SU-DHL-6 (cell line): ENCODE data around the gene KIF17.

Source experiments
- EZH2phosphoT487 ChIP-seq: fragments of 200-600 bp; sonication (generic), shearing (Covaris generic); conservative IDR thresholded peaks from 2 replicates; pipeline ENCODE4 v1.6.1; 2018; ENCODE audit warnings: mild to moderate bottlenecking, antibody characterized with exemption, low read length, moderate library complexity, mixed read lengths
- TF ChIP-seq, protein P1 (sequence below): fragments of 200-600 bp; sonication (generic); IDR thresholded peaks from one replicate; pipeline ENCODE4 v1.5.1; 2017; ENCODE audit warnings: antibody characterized with exemption, mild to moderate bottlenecking, low read length, moderate library complexity; ENCODE audit not compliant: insufficient read depth, poor library complexity, severe bottlenecking

DNA sequence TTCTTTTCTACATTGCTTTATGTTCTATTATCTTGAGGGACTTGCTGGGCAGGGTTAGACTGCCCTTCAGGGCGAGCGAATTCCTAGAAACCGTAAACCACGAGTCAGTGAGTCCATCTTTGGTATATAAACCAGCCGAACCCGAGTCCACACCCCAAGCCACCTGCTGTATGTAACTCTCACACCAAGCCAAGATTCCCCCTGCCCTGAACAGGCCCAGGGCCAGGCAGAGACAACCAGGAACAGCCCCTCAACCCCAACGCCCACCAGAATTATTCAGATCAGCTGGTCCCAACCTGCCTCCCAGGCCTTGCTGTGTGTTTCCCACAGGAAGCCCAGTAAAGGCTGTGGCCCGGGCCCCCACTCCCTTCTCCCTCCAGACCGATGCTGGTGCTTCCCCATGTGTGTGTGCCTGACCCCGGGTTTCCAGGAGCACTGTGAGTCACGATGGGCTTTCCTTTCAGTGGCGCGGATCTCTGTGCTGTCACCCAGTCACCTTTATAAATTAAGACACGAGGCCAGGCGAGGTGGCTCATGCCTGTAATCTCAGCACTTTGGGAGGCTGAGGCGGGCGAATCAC lies 17.1 kb downstream of the KIF17 start:
- TF ChIP-seq, protein P1, sequence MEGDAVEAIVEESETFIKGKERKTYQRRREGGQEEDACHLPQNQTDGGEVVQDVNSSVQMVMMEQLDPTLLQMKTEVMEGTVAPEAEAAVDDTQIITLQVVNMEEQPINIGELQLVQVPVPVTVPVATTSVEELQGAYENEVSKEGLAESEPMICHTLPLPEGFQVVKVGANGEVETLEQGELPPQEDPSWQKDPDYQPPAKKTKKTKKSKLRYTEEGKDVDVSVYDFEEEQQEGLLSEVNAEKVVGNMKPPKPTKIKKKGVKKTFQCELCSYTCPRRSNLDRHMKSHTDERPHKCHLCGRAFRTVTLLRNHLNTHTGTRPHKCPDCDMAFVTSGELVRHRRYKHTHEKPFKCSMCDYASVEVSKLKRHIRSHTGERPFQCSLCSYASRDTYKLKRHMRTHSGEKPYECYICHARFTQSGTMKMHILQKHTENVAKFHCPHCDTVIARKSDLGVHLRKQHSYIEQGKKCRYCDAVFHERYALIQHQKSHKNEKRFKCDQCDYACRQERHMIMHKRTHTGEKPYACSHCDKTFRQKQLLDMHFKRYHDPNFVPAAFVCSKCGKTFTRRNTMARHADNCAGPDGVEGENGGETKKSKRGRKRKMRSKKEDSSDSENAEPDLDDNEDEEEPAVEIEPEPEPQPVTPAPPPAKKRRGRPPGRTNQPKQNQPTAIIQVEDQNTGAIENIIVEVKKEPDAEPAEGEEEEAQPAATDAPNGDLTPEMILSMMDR, result no peak
- TF ChIP-seq EZH2phosphoT487, result no peak
